ENCODE results near the gene CDH23. TPM values are rescaled to one million over a fixed set of nuclear protein-coding genes. Genes with fewer than 3 reads are reported as not detected.

Gene CDH23
- total RNA-seq, 2 experiments from 2014 or later: 4.7 to 4.9 TPM

GRCh38 chr10:71796749-71797405 lies 400.2 kb downstream of the CDH23 start:
- POLR2A ChIA-PET: no interaction called here
- peak; percentile 27 for ATAC-seq

DNA sequence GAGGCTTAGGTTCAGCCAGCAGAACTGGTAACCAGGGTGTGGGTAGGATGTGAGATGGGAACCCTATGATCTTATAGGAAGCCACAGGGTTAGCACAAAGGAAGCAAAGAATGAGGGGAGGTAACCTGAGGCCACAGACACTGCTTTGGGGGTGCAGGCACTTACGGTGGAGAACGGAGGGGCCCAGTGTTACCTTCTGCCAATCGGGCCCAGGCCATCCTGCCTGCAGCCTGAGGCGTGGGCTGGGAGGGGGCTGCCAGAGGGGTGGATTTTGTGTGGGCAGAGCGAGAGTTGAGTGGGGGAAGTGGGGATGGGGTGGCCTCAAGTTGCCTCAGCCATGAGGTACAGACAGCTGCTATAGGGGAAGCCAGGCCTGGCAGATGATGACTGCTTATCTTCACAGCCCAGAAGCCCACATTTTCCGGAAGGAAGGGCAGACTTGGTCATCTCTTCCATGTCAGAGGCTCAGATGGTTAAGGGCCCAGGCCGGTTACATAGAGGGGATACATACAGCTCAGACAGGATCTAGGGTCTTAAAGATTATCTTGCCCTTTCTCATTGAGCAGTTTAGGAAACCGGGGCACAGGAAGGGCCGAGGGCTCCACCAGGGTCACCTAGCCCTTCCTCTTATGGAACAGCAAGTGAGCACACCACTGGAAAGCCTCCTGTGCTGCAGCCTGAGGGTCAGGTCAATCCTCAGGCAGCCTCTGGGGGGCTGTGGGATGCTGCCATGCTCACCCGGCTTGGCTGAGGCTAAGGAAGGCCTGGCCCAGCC lies 401.0 kb downstream of the CDH23 start:
- CTCF ChIA-PET: interaction anchor here (0.7 to 1.3 kb wide), 2 partner anchors 24 to 101 kb away, joined by 3 read pairs; no protein-coding TSS in a partner anchor
- Mint-ChIP-seq H3K4me1 (ENCODE audit: low read depth) (peaks cover 26% of the 10 kb centered on the region), H3K27ac (peak overlapping the region; percentile 80), H3K9me3 (ENCODE audit: insufficient read depth) (no peaks in the 10 kb centered on the region), H3K27me3 (ENCODE audit: low read depth) (no peaks in the 10 kb centered on the region), H3K36me3 (ENCODE audit: low read depth) (no peaks in the 10 kb centered on the region), H3K4me3 (peak overlapping the region; percentile 36)
- POLR2A ChIA-PET: no interaction called here
- ATAC-seq (peak; percentile 84), DNase-seq (peak; percentile 53)

More at GRCh38 chr10:71796749-71797405, 400.2 kb downstream of the CDH23 start:
- CTCF ChIA-PET: interaction anchor here (0.7 kb wide), 1 partner anchor 100 kb away, joined by 3 read pairs; no protein-coding TSS in a partner anchor
- Mint-ChIP-seq H3K36me3 (ENCODE audit: low read depth) (no peaks in the 10 kb centered on the region), H3K9me3 (ENCODE audit: insufficient read depth) (no peaks in the 10 kb centered on the region), H3K4me3 (peak overlapping the region; percentile 36), H3K4me1 (ENCODE audit: low read depth) (peaks cover 26% of the 10 kb centered on the region), H3K27me3 (ENCODE audit: low read depth) (no peaks in the 10 kb centered on the region), H3K27ac (peak overlapping the region; percentile 80)
- peak; percentile 39 for DNase-seq

- no peaks in the 10 kb centered on the region for H3K27me3 Mint-ChIP-seq (ENCODE audit: low read depth)
- H3K4me3 Mint-ChIP-seq: no peak overlapping the region
- no peaks in the 10 kb centered on the region for H3K36me3 Mint-ChIP-seq (ENCODE audit: low read depth)
- CTCF ChIA-PET: interaction anchor here (1.3 kb wide), 1 partner anchor 24 kb away, joined by 3 read pairs; no protein-coding TSS in a partner anchor
- H3K27ac Mint-ChIP-seq: peak overlapping the region; percentile 80
- DNase-seq (no peak), ATAC-seq (no peak)
- no peaks in the 10 kb centered on the region for H3K9me3 Mint-ChIP-seq (ENCODE audit: insufficient read depth)
- H3K4me1 Mint-ChIP-seq (ENCODE audit: low read depth): peaks cover 26% of the 10 kb centered on the region
- POLR2A ChIA-PET: no interaction called here
Measured at GRCh38 chr10:71798308-71798624, 401.5 kb downstream of the CDH23 start.

- Mint-ChIP-seq H3K36me3 (ENCODE audit: low read depth) (no peaks in the 10 kb centered on the region), H3K27ac (no peak overlapping the region), H3K4me3 (no peak overlapping the region), H3K9me3 (ENCODE audit: insufficient read depth) (no peaks in the 10 kb centered on the region), H3K27me3 (ENCODE audit: low read depth) (no peaks in the 10 kb centered on the region), H3K4me1 (ENCODE audit: low read depth) (peaks cover 26% of the 10 kb centered on the region)
- ChIA-PET POLR2A (no interaction called here), CTCF (no interaction called here)
- ATAC-seq: no peak
- no peak for DNase-seq
Measured at GRCh38 chr10:71799112-71799511, 402.4 kb downstream of the CDH23 start.

- Mint-ChIP-seq H3K27ac (no peak overlapping the region), H3K9me3 (ENCODE audit: insufficient read depth) (no peaks in the 10 kb centered on the region), H3K36me3 (ENCODE audit: low read depth) (no peaks in the 10 kb centered on the region), H3K4me1 (ENCODE audit: low read depth) (peaks cover 28% of the 10 kb centered on the region), H3K4me3 (no peak overlapping the region), H3K27me3 (ENCODE audit: low read depth) (peaks cover 3% of the 10 kb centered on the region)
- DNase-seq: no peak
- no peak for ATAC-seq
- ChIA-PET POLR2A (interaction anchor here (0.7 kb wide), 1 partner anchor 11 kb away, joined by 3 read pairs; no protein-coding TSS in a partner anchor), CTCF (interaction anchor here (1.5 kb wide), 1 partner anchor 26 kb away, joined by 4 read pairs; the partner anchor contains the start of gene VSIR)
Measured at GRCh38 chr10:71799608-71800453, 403.1 kb downstream of the CDH23 start.

DNA sequence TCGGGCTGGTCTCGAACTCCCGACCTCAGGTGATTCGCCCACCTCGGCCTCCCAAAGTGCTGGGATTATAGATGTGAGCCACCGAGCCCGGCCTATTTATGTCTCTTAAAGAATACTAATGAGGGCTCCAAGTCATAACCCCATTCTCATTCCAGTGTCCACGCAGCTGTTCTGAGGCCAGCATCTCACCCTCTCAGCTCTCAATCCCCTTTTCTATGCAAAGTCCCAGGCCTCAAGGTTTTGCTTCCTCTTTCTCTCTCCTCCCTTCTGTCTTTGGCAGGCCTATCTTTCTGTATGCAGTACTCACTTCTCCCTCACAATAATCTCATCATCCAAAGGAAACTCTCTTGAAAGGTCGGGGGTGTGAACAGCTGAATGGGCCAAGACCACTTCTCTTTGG lies 404.6 kb downstream of the CDH23 start:
- H3K36me3 Mint-ChIP-seq (ENCODE audit: low read depth): no peaks in the 10 kb centered on the region
- DNase-seq (no peak), ATAC-seq (no peak)
- CTCF ChIA-PET: interaction anchor here (1.5 kb wide), 1 partner anchor 28 kb away, joined by 4 read pairs; the partner anchor contains the start of gene VSIR
- H3K27ac Mint-ChIP-seq: no peak overlapping the region
- no peaks in the 10 kb centered on the region for H3K9me3 Mint-ChIP-seq (ENCODE audit: insufficient read depth)
- H3K27me3 Mint-ChIP-seq (ENCODE audit: low read depth): peaks cover 8% of the 10 kb centered on the region
- no peak overlapping the region for H3K4me3 Mint-ChIP-seq
- H3K4me1 Mint-ChIP-seq (ENCODE audit: low read depth): peaks cover 22% of the 10 kb centered on the region
- POLR2A ChIA-PET: no interaction called here

DNA sequence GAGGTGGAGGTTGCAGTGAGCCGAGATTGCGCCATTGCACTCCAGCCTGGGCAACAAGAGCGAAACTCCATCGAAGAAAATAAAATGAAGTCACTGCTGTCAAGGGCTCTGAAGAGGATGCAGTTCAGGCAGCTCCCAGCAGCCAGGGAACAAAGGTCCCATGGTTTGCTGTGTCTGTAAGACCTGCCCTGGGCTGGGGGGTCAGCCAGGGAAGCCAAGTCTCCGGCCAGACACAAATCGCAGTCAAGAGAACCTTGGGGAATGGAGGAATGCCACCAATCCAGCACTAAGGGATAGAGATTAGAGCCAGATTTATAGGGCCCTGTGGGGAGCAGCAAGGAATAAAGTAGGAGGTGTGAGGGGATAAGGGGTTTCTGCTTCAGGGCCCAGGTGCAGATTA lies 405.5 kb downstream of the CDH23 start:
- H3K36me3 Mint-ChIP-seq (ENCODE audit: low read depth): no peaks in the 10 kb centered on the region
- ATAC-seq (no peak), DNase-seq (no peak)
- H3K4me1 Mint-ChIP-seq (ENCODE audit: low read depth): peaks cover 13% of the 10 kb centered on the region
- ChIA-PET POLR2A (no interaction called here), CTCF (no interaction called here)
- no peaks in the 10 kb centered on the region for H3K9me3 Mint-ChIP-seq (ENCODE audit: insufficient read depth)
- no peak overlapping the region for H3K27ac Mint-ChIP-seq
- H3K27me3 Mint-ChIP-seq (ENCODE audit: low read depth): peaks cover 8% of the 10 kb centered on the region
- H3K4me3 Mint-ChIP-seq: no peak overlapping the region

- ATAC-seq (no peak), DNase-seq (no peak)
- no peaks in the 10 kb centered on the region for H3K9me3 Mint-ChIP-seq (ENCODE audit: insufficient read depth)
- no peak overlapping the region for H3K4me3 Mint-ChIP-seq
- H3K36me3 Mint-ChIP-seq (ENCODE audit: low read depth): no peaks in the 10 kb centered on the region
- no peak overlapping the region for H3K27ac Mint-ChIP-seq
- POLR2A ChIA-PET: interaction anchor here (0.6 kb wide), 1 partner anchor 149 kb away, joined by 3 read pairs; no protein-coding TSS in a partner anchor
- CTCF ChIA-PET: interaction anchor here (2.0 kb wide), 1 partner anchor 95 kb away, joined by 4 read pairs; no protein-coding TSS in a partner anchor
- H3K27me3 Mint-ChIP-seq (ENCODE audit: low read depth): peaks cover 8% of the 10 kb centered on the region
- H3K4me1 Mint-ChIP-seq (ENCODE audit: low read depth): peaks cover 7% of the 10 kb centered on the region
Measured at GRCh38 chr10:71802715-71803488, 406.2 kb downstream of the CDH23 start.

DNA sequence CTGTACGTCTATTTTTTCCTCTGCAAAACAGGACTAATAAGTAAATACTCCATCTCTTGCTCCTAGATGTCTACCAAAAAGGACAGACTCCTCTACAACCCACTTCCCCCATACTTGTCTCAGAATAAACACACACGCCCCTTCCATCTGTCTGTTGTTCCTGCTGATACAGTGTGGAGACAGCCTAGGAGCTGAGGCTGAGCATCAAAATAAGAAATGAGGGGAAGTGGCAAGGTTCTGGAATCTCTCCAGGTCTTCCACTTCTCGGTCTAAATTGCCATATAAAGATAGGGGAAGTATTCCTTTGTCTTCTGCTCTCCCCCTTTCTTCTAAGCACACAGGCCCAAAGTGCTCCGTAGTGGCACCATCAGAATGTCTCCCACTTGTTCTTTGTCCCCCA lies 407.4 kb downstream of the CDH23 start:
- Mint-ChIP-seq H3K36me3 (ENCODE audit: low read depth) (no peaks in the 10 kb centered on the region), H3K27me3 (ENCODE audit: low read depth) (peaks cover 8% of the 10 kb centered on the region), H3K4me3 (no peak overlapping the region), H3K4me1 (ENCODE audit: low read depth) (peaks cover 2% of the 10 kb centered on the region), H3K27ac (no peak overlapping the region), H3K9me3 (ENCODE audit: insufficient read depth) (no peaks in the 10 kb centered on the region)
- DNase-seq: no peak
- CTCF ChIA-PET: interaction anchor here (2.0 kb wide), 1 partner anchor 96 kb away, joined by 4 read pairs; no protein-coding TSS in a partner anchor
- ATAC-seq: no peak
- POLR2A ChIA-PET: no interaction called here

DNA sequence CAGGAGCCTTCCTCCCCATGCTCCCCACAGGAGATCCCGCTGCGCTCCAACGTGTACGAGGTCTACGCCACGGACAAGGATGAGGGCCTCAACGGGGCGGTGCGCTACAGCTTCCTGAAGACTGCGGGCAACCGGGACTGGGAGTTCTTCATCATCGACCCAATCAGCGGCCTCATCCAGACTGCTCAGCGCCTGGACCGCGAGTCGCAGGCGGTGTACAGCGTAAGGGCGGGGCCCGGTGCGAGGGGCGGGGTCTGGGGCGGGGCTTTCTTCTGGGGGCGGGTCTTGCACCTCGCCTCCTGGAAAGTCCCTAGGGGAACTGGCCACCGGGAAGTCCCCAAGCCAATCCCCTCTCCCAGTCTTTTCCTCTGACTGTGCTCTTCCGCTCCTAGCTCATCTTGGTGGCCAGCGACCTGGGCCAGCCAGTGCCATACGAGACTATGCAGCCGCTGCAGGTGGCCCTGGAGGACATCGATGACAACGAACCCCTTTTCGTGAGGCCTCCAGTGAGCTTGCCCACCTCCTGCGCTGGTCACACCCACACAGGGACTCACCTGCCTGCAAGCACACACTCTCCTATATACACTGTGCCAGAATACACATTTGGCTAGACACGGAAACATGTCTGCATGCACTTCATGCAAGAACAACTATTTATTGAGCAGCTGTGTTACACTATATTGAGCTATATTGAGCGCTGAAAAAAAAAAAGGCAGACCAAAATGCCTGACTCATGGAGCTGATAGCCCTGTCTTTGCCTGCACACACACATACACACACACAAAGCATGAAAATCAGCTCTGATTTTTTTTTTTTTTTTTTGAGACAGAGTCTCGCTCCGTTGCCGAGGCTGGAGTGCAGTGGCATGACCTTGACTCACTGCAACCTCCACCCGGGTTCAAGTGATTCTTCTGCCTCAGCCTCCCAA lies 409.3 kb downstream of the CDH23 start:
- H3K27me3 Mint-ChIP-seq (ENCODE audit: low read depth): peaks cover 8% of the 10 kb centered on the region
- ChIA-PET POLR2A (interaction anchor here (0.6 to 1.1 kb wide), 2 partner anchors 14 to 34 kb away, joined by 3 read pairs; no protein-coding TSS in a partner anchor), CTCF (interaction anchor here (0.8 kb wide), 2 partner anchors 34 to 109 kb away, joined by 3 read pairs; no protein-coding TSS in a partner anchor)
- no peaks in the 10 kb centered on the region for H3K36me3 Mint-ChIP-seq (ENCODE audit: low read depth)
- H3K4me1 Mint-ChIP-seq (ENCODE audit: low read depth): peaks cover 11% of the 10 kb centered on the region
- no peak overlapping the region for H3K4me3 Mint-ChIP-seq
- H3K27ac Mint-ChIP-seq: no peak overlapping the region
- no peak for DNase-seq
- no peaks in the 10 kb centered on the region for H3K9me3 Mint-ChIP-seq (ENCODE audit: insufficient read depth)
- no peak for ATAC-seq

Data from activated CD8-positive, alpha-beta T cell treated with anti-CD3 and anti-CD28 coated beads, Interleukin-2, amount 10 ng/mL, durations not matched to agents 7 days and 5 days (primary cell).